Osteoblast (primary cell): Measurements from ENCODE around the gene MACROD2. TPM values are rescaled to one million over a fixed set of nuclear protein-coding genes. Genes with fewer than 3 reads are reported as not detected.

Experiments
- DNase-seq: peaks from one replicate; pipeline ENCODE4 v3.0.0; 2011; ENCODE audit warnings: low spot score, mixed read lengths; ENCODE audit not compliant: insufficient read length; ENCODE audit errors: missing footprints
- H2AFZ ChIP-seq: 2 replicates; pipeline ENCODE4 v1.6.0; 2011; ENCODE audit warnings: mild to moderate bottlenecking, low read length
- H3K27ac ChIP-seq: 2 replicates; pipeline ENCODE4 v1.5.1; 2011; ENCODE audit warnings: mild to moderate bottlenecking, low read depth, low read length, moderate library complexity
- H3K27me3 ChIP-seq: 2 replicates; pipeline ENCODE4 v1.6.0; 2012; ENCODE audit warnings: mild to moderate bottlenecking, control low read depth, inconsistent platforms, low read length, moderate library complexity; ENCODE audit not compliant: insufficient read depth
- H3K36me3 ChIP-seq: 2 replicates; pipeline ENCODE4 v1.5.1; 2011; ENCODE audit warnings: mild to moderate bottlenecking, low read length, control low read depth, moderate library complexity; ENCODE audit not compliant: insufficient read depth
- H3K4me1 ChIP-seq: 2 replicates; pipeline ENCODE4 v1.5.1; 2011; ENCODE audit warnings: mild to moderate bottlenecking, low read length, control low read depth, moderate library complexity; ENCODE audit not compliant: insufficient read depth
- H3K4me2 ChIP-seq: 2 replicates; pipeline ENCODE4 v1.6.0; 2011; ENCODE audit warnings: mild to moderate bottlenecking, low read length; ENCODE audit not compliant: insufficient read depth
- H3K4me3 ChIP-seq: fragments of 200-600 bp; sonication (generic); 3 replicates; pipeline ENCODE4 v1.5.1; 2012; ENCODE audit warnings: mild to moderate bottlenecking, low read length, inconsistent platforms; ENCODE audit not compliant: insufficient read depth
- H3K79me2 ChIP-seq: 2 replicates; pipeline ENCODE4 v1.6.0; 2012; ENCODE audit warnings: mild to moderate bottlenecking, low read length, control low read depth, inconsistent platforms; ENCODE audit not compliant: insufficient read depth
- H3K9me3 ChIP-seq: 2 replicates; pipeline ENCODE4 v1.5.1; 2011; ENCODE audit warnings: low read depth, low read length, control low read depth
- H4K20me1 ChIP-seq: 2 replicates; pipeline ENCODE4 v1.6.0; 2012; ENCODE audit warnings: mild to moderate bottlenecking, low read length, control low read depth; ENCODE audit not compliant: insufficient read depth
- CTCF ChIP-seq: IDR thresholded peaks from 2 replicates; pipeline ENCODE4 v1.5.1; 2011; ENCODE audit warnings: mild to moderate bottlenecking, low read depth, low read length, moderate library complexity; ENCODE audit errors: extremely low read depth
- total RNA-seq: library from RNA; depleted of rRNA; stranded (reverse); fragments of >200 nt; gene quantifications from 2 replicates; pipeline ENCODE4 v1.2.3, GENCODE V29; 2012

MACROD2 gene
- total RNA-seq, 1 donor, result 4.0 TPM

- no peaks in the 10 kb centered on the region for H4K20me1 ChIP-seq
- H3K4me1 ChIP-seq, result no peaks in the 10 kb centered on the region
- H2AFZ ChIP-seq, result no peak overlapping the region
- H3K36me3 ChIP-seq, result no peaks in the 10 kb centered on the region
- H3K79me2 ChIP-seq, result no peaks in the 10 kb centered on the region
- no peak for TF ChIP-seq CTCF
- H3K4me3 ChIP-seq, result no peak overlapping the region
- no peak overlapping the region for H3K27ac ChIP-seq
- H3K4me2 ChIP-seq, result no peak overlapping the region
- no peak for DNase-seq
- no peaks in the 10 kb centered on the region for H3K9me3 ChIP-seq
- no peaks in the 10 kb centered on the region for H3K27me3 ChIP-seq
Observed at GRCh38 chr20:15951658-15952057, 1956.3 kb downstream of the MACROD2 start.

GRCh38 chr20:15958142-15958541 is 1962.8 kb downstream of the MACROD2 start:
- H2AFZ ChIP-seq, result no peak overlapping the region
- no peak overlapping the region for H3K4me2 ChIP-seq
- no peaks in the 10 kb centered on the region for H3K4me1 ChIP-seq
- no peaks in the 10 kb centered on the region for H3K27me3 ChIP-seq
- no peaks in the 10 kb centered on the region for H4K20me1 ChIP-seq
- no peak overlapping the region for H3K4me3 ChIP-seq
- H3K9me3 ChIP-seq, result no peaks in the 10 kb centered on the region
- H3K27ac ChIP-seq, result no peak overlapping the region
- TF ChIP-seq CTCF, result no peak
- no peak for DNase-seq
- H3K79me2 ChIP-seq, result no peaks in the 10 kb centered on the region
- no peaks in the 10 kb centered on the region for H3K36me3 ChIP-seq

GRCh38 chr20:15965165-15965564 is 1969.8 kb downstream of the MACROD2 start:
- Histone ChIP-seq H3K79me2 (no peaks in the 10 kb centered on the region), H3K4me1 (no peaks in the 10 kb centered on the region), H4K20me1 (no peaks in the 10 kb centered on the region), H3K36me3 (no peaks in the 10 kb centered on the region), H2AFZ (no peak overlapping the region), H3K27ac (no peak overlapping the region), H3K4me2 (no peak overlapping the region), H3K27me3 (no peaks in the 10 kb centered on the region), H3K9me3 (no peaks in the 10 kb centered on the region), H3K4me3 (no peak overlapping the region)
- no peak for DNase-seq
- no peak for TF ChIP-seq CTCF

GRCh38 chr20:15967334-15967733 is 1972.0 kb downstream of the MACROD2 start:
- Histone ChIP-seq H3K36me3 (no peaks in the 10 kb centered on the region), H3K4me1 (no peaks in the 10 kb centered on the region), H3K9me3 (no peaks in the 10 kb centered on the region), H3K4me2 (no peak overlapping the region), H3K4me3 (no peak overlapping the region), H3K27ac (no peak overlapping the region), H4K20me1 (no peaks in the 10 kb centered on the region), H3K79me2 (no peaks in the 10 kb centered on the region), H2AFZ (no peak overlapping the region), H3K27me3 (no peaks in the 10 kb centered on the region)
- no peak for TF ChIP-seq CTCF
- DNase-seq, result no peak
